WI38 (cell line): ENCODE measurements around the gene FARSA.

Experiments used
- H3K4me3 ChIP-seq: 2 replicates; pipeline ENCODE4 v1.5.1; 2011; ENCODE audit warnings: low read depth, mild to moderate bottlenecking, control low read depth, low read length
- CTCF ChIP-seq: IDR thresholded peaks from 2 replicates; pipeline ENCODE4 v1.5.1; 2012; ENCODE audit warnings: low read depth, mild to moderate bottlenecking, control low read depth, low read length

The FARSA gene

GRCh38 chr19:12913011-12913561 lies 20.4 kb downstream of the FARSA start:
- no peak for TF ChIP-seq CTCF
- H3K4me3 ChIP-seq, result no peak overlapping the region

GRCh38 chr19:12912571-12912970 lies 20.9 kb downstream of the FARSA start:
- H3K4me3 ChIP-seq, result no peak overlapping the region
- TF ChIP-seq CTCF, result no peak

DNA sequence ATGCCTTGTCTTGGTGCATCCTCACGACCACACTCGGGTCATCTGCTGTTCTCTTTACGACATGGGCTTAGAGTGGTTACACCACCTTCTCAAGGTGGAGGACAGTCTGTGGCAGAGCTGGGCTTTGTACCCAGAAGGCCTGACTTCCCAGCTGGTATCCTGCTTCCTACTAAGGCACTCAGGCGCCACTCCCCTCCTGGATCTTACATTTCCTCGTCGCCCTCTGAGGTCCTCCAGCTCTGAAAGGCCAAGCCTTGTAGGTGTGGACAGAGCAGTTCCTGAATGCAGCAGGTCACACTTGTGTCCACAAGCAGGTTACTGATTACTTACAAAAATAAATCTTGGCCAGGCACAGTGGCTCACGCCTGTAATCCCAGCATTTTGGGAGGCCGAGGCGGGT lies 26.3 kb downstream of the FARSA start:
- TF ChIP-seq CTCF, result no peak
- no peak overlapping the region for H3K4me3 ChIP-seq

DNA sequence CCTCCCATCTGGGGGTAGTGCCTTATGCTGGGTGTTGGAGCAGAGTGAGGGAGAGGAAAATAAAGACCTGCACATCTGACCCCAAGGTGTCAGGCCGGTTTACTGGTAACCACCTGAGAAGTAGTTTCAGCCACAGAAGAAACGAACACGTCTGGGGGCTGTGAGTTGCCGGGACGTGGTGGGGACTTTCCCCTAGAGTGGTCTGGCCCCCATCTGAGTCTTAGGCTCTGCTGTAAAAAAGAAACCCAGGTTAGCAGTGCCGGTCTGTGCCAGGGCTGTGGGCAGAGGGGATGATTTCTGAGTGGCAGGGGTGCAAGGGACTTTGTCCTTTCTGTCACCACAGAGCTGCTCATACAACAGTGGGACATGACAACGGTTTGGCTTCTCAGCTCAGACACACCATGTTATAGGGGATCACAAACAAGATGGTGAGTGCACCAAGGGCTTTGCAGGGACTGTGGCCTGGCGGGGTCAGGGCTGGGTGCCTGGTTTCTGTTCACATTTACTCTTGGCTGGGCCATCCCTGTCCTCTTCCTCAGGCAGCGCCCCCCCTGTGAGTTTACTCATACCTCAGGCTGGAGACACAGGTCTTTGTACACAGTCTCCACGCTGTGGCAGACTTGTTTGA lies 33.5 kb downstream of the FARSA start:
- no peak for TF ChIP-seq CTCF
- H3K4me3 ChIP-seq, result no peak overlapping the region

DNA sequence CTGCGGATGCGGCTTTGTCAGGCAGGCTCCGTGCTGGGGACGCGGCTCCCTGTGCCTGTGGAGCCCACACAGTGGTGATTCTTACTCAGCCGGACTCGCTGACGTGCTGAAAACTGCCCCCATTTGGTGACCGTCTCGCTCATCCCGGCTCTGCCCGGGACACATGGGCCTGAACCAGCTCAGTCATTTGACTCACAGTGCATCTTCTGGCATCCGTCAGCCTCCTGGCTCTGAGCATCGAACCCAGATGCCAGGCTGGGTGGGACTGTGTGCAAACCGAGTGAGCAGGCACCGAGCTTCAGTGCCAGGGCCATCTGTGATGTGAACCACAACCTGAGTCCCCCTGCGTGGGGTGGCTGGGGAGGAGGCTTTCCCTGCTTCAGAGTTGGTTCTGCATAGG lies 37.1 kb downstream of the FARSA start:
- no peak for TF ChIP-seq CTCF

DNA sequence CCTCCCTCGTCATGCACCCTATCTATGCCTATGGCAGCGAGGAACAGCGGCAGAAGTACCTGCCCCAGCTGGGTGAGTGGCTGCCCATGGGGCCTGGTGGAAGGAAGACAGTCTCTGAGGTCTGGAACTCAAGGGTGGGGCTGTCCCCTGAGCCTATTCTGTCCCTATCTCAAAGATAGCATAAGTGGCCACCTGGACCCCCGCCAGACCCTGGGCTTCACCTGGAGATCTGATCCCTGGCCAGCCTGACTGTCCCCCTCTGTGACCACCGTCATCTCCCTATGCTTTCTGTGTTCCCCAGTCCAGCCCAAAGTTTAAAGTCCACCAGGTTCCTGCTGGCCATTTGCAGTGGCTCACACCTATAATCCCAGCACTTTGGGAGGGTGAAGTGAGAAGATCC lies 39.9 kb downstream of the FARSA start:
- no peak for TF ChIP-seq CTCF
- no peak overlapping the region for H3K4me3 ChIP-seq

More for the DNA sequence above, 37.1 kb downstream of the FARSA start:
- H3K4me3 ChIP-seq, result no peak overlapping the region

DNA sequence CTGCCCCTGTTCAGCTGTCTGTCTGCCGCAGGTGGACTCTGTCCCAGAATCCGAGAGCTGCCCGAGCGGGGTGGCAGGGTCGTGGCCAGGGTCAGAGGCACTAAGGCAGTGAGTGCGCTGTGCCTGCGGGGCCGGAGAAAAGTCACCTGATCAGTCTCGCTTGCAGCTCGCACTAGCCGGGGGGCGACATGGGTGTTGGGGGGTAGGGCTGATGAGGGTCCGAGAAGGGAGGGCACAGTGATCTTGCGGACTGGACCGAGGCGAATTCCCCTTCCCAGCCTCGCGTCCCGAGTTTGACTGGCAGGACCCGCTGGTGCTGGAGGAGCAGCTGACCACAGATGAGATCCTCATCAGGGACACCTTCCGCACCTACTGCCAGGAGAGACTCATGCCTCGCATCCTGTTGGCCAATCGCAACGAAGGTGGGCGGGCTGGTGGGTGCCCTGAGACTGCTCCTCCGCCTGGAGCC lies 41.9 kb downstream of the FARSA start:
- peak overlapping the region; percentile 74 for H3K4me3 ChIP-seq
- no peak for TF ChIP-seq CTCF
